WTC11 (cell line): Measurements from ENCODE around the gene UGT2B7. TPM values are rescaled to one million over a fixed set of nuclear protein-coding genes. Genes with fewer than 3 reads are reported as not detected.

Source experiments
- ATAC-seq: fragments of 200-7000 bp; cut with Tn5 transposase; 2 replicates; pipeline ENCODE4 v1.10.0; 2021; ENCODE audit warnings: mild to moderate bottlenecking, moderate library complexity
- CTCF ChIA-PET: fragments of 300-600 bp; sonication (Branson Sonifier 250); formaldehyde crosslinking; loops from one replicate; lab custom pipeline; 2021; ENCODE audit warnings: antibody characterized with exemption; lab: Charles Lee
- POLR2A ChIA-PET: fragments of 350-600 bp; sonication (Branson Sonifier 250); formaldehyde crosslinking; loops from one replicate; lab custom pipeline; 2021; ENCODE audit warnings: antibody characterized with exemption; lab: Charles Lee
- DNase-seq: peaks from one replicate; pipeline ENCODE4 v3.0.0; 2021; ENCODE audit warnings: low spot score
- H3K27ac Mint-ChIP-seq: 2 replicates; pipeline ENCODE4 v1.8.0; 2021; ENCODE audit warnings: mixed read lengths
- H3K27me3 Mint-ChIP-seq: 2 replicates; pipeline ENCODE4 v1.8.0; 2021; ENCODE audit warnings: low read depth, mild to moderate bottlenecking, moderate library complexity, mixed read lengths
- H3K36me3 Mint-ChIP-seq: 2 replicates; pipeline ENCODE4 v1.8.0; 2021; ENCODE audit warnings: mixed read lengths
- H3K4me1 Mint-ChIP-seq: 2 replicates; pipeline ENCODE4 v1.8.0; 2022; ENCODE audit warnings: mixed read lengths
- H3K4me3 Mint-ChIP-seq: 2 replicates; pipeline ENCODE4 v1.8.0; 2021; ENCODE audit warnings: mild to moderate bottlenecking, moderate library complexity, mixed read lengths
- H3K9me3 Mint-ChIP-seq: 2 replicates; pipeline ENCODE4 v1.8.0; 2021; ENCODE audit warnings: mixed read lengths
- CREB1 ChIP-seq: sonication (generic); formaldehyde crosslinking; IDR thresholded peaks from 2 replicates; pipeline ENCODE4 v1.8.0; 2023; ENCODE audit warnings: mild to moderate bottlenecking, missing genetic modification reagents
- CREM ChIP-seq: sonication (generic); formaldehyde crosslinking; IDR thresholded peaks from 2 replicates; pipeline ENCODE4 v1.8.1; 2022; ENCODE audit warnings: mild to moderate bottlenecking, missing genetic modification reagents, moderate library complexity
- ETV6 ChIP-seq: sonication (generic); formaldehyde crosslinking; IDR thresholded peaks from 2 replicates; pipeline ENCODE4 v1.8.1; 2022; ENCODE audit warnings: mild to moderate bottlenecking, missing genetic modification reagents
- GRHL2 ChIP-seq: fragments of 250-450 bp; sonication (Bioruptor Pico); IDR thresholded peaks from 2 replicates; pipeline ENCODE4 v1.8.0; 2022; ENCODE audit warnings: mild to moderate bottlenecking, moderate library complexity; ENCODE audit not compliant: insufficient replicate concordance, severe bottlenecking
- JAZF1 ChIP-seq: fragments of 250-450 bp; sonication (Bioruptor Pico); IDR thresholded peaks from 2 replicates; pipeline ENCODE4 v1.9.0; 2021; ENCODE audit warnings: moderate library complexity, mild to moderate bottlenecking, inconsistent platforms
- JUN ChIP-seq: sonication (generic); formaldehyde crosslinking; IDR thresholded peaks from 2 replicates; pipeline ENCODE4 v1.8.0; 2023; ENCODE audit warnings: mild to moderate bottlenecking, missing genetic modification reagents
- KAT7 ChIP-seq: sonication (generic); formaldehyde crosslinking; IDR thresholded peaks from 2 replicates; pipeline ENCODE4 v1.8.1; 2023; ENCODE audit warnings: missing genetic modification reagents, mild to moderate bottlenecking, borderline replicate concordance
- MXD4 ChIP-seq: fragments of 250-450 bp; sonication (Bioruptor Pico); IDR thresholded peaks from 2 replicates; pipeline ENCODE4 v1.8.0; 2021; ENCODE audit warnings: mild to moderate bottlenecking, moderate library complexity, borderline replicate concordance
- NR1H2 ChIP-seq: sonication (generic); formaldehyde crosslinking; IDR thresholded peaks from 2 replicates; pipeline ENCODE4 v1.9.0; 2021; ENCODE audit warnings: mild to moderate bottlenecking, moderate library complexity, missing genetic modification reagents
- OVOL2 ChIP-seq: fragments of 250-450 bp; sonication (Bioruptor Pico); IDR thresholded peaks from 2 replicates; pipeline ENCODE4 v1.9.0; 2021; ENCODE audit warnings: mild to moderate bottlenecking, borderline replicate concordance
- RELA ChIP-seq: sonication (generic); formaldehyde crosslinking; IDR thresholded peaks from 2 replicates; pipeline ENCODE4 v1.8.1; 2022; ENCODE audit warnings: missing genetic modification reagents, mild to moderate bottlenecking, borderline replicate concordance
- SOX15 ChIP-seq: fragments of 250-450 bp; sonication (Bioruptor Pico); IDR thresholded peaks from 2 replicates; pipeline ENCODE4 v1.9.0; 2021; ENCODE audit warnings: mild to moderate bottlenecking
- ZBTB21 ChIP-seq: sonication (generic); formaldehyde crosslinking; IDR thresholded peaks from 2 replicates; pipeline ENCODE4 v1.8.1; 2023; ENCODE audit warnings: mild to moderate bottlenecking, missing genetic modification reagents, borderline replicate concordance
- ZNF219 ChIP-seq: sonication (generic); formaldehyde crosslinking; IDR thresholded peaks from 2 replicates; pipeline ENCODE4 v1.8.0; 2023; ENCODE audit warnings: missing genetic modification reagents, mild to moderate bottlenecking, borderline replicate concordance
- ZNF423 ChIP-seq: fragments of 250-450 bp; sonication (Bioruptor Pico); IDR thresholded peaks from 2 replicates; pipeline ENCODE4 v2.1.2; 2022; ENCODE audit warnings: mild to moderate bottlenecking, moderate library complexity
- total RNA-seq: library from RNA; stranded (reverse); gene quantifications from 3 replicates; pipeline ENCODE4 v1.2.3, GENCODE V29; 2021
- TF ChIP-seq, protein P1 (sequence below): sonication (generic); formaldehyde crosslinking; IDR thresholded peaks from 2 replicates; pipeline ENCODE4 v1.8.0; 2023; ENCODE audit warnings: mild to moderate bottlenecking, missing genetic modification reagents
- TF ChIP-seq, protein P2 (sequence below): fragments of 250-450 bp; sonication (Bioruptor Pico); IDR thresholded peaks from 2 replicates; pipeline ENCODE4 v1.9.0; 2021; ENCODE audit warnings: mild to moderate bottlenecking, borderline replicate concordance
- TF ChIP-seq, protein P3 (sequence below): fragments of 250-450 bp; sonication (Bioruptor Pico); IDR thresholded peaks from 2 replicates; pipeline ENCODE4 v1.8.0; 2021; ENCODE audit warnings: mild to moderate bottlenecking
- TF ChIP-seq, protein P4 (sequence below): fragments of 250-450 bp; sonication (Bioruptor Pico); IDR thresholded peaks from 2 replicates; pipeline ENCODE4 v1.9.0; 2021; ENCODE audit warnings: moderate library complexity, mild to moderate bottlenecking, inconsistent platforms, borderline replicate concordance

The UGT2B7 gene
- total RNA-seq, 1 experiment from 2014 or later = not detected

DNA sequence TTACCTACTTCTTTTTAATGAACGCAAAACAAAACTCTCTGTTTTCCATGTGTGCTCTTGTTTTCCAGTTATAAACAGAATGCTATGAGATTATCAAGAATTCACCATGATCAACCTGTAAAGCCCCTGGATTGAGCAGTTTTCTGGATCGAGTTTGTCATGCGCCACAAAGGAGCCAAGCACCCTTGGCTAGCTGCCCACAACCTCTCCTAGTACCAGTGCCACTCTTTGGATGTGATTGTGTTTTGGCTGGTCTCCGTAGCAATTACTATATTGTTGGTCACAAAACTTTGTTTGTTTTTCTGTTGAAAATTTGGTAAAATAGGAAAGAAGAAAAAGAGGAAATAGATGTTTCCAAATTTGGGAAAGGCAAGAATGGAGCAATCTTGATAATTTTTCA is 51.1 kb downstream of the UGT2B7 start (continued):
- TF ChIP-seq, protein P1, sequence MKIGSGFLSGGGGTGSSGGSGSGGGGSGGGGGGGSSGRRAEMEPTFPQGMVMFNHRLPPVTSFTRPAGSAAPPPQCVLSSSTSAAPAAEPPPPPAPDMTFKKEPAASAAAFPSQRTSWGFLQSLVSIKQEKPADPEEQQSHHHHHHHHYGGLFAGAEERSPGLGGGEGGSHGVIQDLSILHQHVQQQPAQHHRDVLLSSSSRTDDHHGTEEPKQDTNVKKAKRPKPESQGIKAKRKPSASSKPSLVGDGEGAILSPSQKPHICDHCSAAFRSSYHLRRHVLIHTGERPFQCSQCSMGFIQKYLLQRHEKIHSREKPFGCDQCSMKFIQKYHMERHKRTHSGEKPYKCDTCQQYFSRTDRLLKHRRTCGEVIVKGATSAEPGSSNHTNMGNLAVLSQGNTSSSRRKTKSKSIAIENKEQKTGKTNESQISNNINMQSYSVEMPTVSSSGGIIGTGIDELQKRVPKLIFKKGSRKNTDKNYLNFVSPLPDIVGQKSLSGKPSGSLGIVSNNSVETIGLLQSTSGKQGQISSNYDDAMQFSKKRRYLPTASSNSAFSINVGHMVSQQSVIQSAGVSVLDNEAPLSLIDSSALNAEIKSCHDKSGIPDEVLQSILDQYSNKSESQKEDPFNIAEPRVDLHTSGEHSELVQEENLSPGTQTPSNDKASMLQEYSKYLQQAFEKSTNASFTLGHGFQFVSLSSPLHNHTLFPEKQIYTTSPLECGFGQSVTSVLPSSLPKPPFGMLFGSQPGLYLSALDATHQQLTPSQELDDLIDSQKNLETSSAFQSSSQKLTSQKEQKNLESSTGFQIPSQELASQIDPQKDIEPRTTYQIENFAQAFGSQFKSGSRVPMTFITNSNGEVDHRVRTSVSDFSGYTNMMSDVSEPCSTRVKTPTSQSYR (CRISPR knock-in tag) = no peak
- TF ChIP-seq GRHL2 (CRISPR knock-in tag) (no peak), JUN (no peak), ZNF423 (CRISPR knock-in tag) (no peak), JAZF1 (CRISPR knock-in tag) (no peak), SOX15 (CRISPR knock-in tag) (no peak), KAT7 (CRISPR knock-in tag) (no peak), ZBTB21 (CRISPR knock-in tag) (no peak), CREB1 (CRISPR knock-in tag) (no peak), RELA (CRISPR knock-in tag) (no peak), CREM (CRISPR knock-in tag) (no peak), OVOL2 (CRISPR knock-in tag) (no peak)
- TF ChIP-seq, protein P2, sequence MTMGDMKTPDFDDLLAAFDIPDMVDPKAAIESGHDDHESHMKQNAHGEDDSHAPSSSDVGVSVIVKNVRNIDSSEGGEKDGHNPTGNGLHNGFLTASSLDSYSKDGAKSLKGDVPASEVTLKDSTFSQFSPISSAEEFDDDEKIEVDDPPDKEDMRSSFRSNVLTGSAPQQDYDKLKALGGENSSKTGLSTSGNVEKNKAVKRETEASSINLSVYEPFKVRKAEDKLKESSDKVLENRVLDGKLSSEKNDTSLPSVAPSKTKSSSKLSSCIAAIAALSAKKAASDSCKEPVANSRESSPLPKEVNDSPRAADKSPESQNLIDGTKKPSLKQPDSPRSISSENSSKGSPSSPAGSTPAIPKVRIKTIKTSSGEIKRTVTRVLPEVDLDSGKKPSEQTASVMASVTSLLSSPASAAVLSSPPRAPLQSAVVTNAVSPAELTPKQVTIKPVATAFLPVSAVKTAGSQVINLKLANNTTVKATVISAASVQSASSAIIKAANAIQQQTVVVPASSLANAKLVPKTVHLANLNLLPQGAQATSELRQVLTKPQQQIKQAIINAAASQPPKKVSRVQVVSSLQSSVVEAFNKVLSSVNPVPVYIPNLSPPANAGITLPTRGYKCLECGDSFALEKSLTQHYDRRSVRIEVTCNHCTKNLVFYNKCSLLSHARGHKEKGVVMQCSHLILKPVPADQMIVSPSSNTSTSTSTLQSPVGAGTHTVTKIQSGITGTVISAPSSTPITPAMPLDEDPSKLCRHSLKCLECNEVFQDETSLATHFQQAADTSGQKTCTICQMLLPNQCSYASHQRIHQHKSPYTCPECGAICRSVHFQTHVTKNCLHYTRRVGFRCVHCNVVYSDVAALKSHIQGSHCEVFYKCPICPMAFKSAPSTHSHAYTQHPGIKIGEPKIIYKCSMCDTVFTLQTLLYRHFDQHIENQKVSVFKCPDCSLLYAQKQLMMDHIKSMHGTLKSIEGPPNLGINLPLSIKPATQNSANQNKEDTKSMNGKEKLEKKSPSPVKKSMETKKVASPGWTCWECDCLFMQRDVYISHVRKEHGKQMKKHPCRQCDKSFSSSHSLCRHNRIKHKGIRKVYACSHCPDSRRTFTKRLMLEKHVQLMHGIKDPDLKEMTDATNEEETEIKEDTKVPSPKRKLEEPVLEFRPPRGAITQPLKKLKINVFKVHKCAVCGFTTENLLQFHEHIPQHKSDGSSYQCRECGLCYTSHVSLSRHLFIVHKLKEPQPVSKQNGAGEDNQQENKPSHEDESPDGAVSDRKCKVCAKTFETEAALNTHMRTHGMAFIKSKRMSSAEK (CRISPR knock-in tag) = no peak
- TF ChIP-seq, protein P3, sequence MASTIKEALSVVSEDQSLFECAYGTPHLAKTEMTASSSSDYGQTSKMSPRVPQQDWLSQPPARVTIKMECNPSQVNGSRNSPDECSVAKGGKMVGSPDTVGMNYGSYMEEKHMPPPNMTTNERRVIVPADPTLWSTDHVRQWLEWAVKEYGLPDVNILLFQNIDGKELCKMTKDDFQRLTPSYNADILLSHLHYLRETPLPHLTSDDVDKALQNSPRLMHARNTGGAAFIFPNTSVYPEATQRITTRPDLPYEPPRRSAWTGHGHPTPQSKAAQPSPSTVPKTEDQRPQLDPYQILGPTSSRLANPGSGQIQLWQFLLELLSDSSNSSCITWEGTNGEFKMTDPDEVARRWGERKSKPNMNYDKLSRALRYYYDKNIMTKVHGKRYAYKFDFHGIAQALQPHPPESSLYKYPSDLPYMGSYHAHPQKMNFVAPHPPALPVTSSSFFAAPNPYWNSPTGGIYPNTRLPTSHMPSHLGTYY (CRISPR knock-in tag) = no peak
- TF ChIP-seq, all 79 proteins: peak for 0

DNA sequence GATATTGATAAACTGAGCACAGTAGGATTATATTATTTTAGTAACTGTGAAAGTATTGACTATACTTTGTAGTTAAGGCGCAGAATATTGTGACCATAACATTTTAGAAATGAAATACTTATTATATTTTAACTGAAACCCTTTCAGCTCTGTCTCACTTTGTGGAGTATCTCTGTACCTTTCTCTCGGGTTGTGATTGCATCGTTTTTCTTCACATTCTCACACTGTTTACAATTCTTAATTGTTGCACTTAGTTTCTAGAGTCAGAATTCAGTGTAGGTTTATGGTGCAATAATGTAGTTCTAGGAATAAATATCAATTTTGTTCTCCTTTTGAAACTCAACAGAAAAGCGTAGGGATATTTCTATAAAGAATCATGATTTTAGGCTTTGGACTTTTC is 57.7 kb downstream of the UGT2B7 start:
- TF ChIP-seq NR1H2 (CRISPR knock-in tag) (no peak), MXD4 (CRISPR knock-in tag) (no peak), ZNF219 (CRISPR knock-in tag) (no peak), ETV6 (no peak)
- TF ChIP-seq, protein P4, sequence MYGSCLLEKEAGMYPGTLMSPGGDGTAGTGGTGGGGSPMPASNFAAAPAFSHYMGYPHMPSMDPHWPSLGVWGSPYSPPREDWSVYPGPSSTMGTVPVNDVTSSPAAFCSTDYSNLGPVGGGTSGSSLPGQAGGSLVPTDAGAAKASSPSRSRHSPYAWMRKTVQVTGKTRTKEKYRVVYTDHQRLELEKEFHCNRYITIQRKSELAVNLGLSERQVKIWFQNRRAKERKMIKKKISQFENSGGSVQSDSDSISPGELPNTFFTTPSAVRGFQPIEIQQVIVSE = no peak
- POLR2A ChIA-PET = no interaction called here
- ATAC-seq (no peak), DNase-seq (no peak)
- Mint-ChIP-seq H3K36me3 (no peaks in the 10 kb centered on the region), H3K4me3 (no peak overlapping the region), H3K27ac (no peak overlapping the region), H3K27me3 (no peaks in the 10 kb centered on the region), H3K9me3 (no peaks in the 10 kb centered on the region), H3K4me1 (no peaks in the 10 kb centered on the region)
- CTCF ChIA-PET = no interaction called here
